Fibroblast of peridontal ligament (primary cell): ENCODE measurements around the gene ZIC2.
"Not testable (repeated sequence)": the region's sequence is repeated elsewhere in the genome, so short reads cannot be mapped to it uniquely, and the experiment has no call there.

Experiments used
- DNase-seq: peaks from one replicate; pipeline ENCODE4 v3.0.0-alpha.2; 2010; ENCODE audit errors: extremely low read depth

ZIC2 gene

DNA sequence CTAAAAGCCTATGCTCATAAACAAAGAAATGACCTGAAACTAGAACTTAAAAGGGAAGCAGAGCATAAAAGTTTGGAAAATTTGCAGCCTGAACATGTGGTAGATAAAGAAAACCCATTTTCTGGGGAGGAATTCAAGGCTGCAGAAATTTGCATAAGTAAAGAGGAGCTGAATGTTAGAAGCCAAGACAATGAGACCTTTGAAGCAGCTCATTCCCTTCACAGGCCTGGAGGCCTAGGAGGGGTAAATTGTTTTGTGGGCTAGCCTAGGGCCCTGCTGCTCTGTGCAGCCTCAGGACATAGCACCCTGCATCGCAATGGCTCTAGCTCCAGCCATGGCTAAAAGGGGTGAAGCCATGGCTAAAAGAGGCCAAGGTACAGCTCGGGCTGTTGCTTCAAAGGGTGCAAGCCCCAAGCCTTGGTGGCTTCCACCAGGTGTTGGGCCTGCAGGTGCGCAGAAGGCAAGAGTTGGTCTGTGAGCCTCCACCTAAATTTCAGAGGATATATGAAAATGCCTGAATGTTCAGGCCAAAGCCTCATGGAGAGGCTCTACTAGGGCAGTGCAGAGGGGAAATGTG is 38.3 kb downstream of the ZIC2 start:
- no peak for DNase-seq

DNA sequence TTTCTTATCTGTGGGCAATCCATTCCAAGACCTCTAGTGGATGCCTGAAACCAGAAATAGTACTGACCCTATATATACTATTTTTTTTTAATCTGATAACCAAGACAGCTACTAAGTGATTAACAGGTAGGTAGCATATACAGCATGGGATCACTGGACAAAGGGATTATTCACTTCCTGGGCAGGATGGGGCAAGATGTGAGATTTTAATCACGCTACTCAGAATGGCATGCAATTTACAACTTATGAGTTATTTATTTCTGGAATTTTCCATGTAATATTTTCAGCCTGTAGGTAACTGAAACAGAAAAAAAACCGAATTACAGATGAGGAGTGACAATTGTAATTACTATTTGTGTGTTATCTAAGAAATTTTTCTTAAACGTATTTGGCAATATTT is 41.2 kb downstream of the ZIC2 start:
- no peak for DNase-seq

DNA sequence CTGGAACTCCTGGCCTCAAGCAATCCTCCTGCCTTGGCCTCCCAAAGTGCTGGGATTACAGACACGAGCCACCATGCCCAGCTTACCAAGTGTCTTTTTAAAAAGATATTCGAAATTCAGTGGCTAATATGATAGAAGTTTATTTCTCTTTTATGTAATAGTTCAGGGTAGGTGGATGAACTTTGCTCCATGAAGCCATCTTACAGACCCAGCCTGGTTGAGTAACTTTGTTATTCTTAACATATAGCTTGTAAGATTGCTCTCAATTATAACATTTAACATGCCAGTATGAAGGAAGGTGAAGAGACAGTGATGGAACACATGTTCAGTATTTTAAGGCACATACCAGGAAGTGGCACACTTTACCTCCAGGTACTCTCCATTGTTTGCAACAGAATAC is 42.4 kb downstream of the ZIC2 start:
- no peak for DNase-seq

DNA sequence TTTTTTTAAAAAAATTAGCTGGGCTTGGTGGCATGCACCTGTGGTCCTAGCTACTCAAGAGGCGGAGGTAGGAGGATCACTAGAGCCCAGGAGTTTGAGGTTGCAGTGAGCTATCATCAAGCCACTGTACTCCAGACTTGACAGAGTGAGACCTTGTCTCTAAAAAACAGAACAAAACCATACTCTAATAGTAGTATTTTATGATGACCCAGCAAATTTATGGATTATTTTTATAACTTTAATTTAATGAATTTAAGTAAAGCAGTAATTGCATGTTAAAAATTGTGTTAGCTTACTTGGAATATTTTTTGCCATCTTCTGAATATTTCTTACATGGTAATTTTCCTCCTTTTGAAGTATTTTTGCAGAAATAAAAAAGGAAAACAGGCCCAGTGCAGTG is 48.3 kb downstream of the ZIC2 start:
- DNase-seq: no peak

DNA sequence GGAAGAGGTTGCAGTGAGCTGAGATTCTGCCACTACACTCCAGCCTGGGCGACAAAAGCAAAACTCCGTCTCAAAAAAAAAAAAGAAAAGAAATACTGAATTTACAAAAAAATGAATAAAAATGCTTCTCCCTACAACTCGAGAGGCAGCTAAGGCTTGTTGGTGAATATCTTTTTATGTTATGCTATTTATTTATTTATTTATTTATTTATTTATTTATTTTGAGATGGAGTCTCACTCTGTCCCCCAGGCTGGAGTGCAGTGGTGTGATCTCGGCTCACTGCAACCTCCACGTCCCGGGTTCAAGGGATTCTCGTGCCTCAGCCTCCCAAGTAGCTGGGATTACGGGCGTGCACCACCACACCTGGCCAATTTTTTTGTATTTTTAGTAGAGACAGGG is 51.1 kb downstream of the ZIC2 start:
- DNase-seq: not testable (repeated sequence)

DNA sequence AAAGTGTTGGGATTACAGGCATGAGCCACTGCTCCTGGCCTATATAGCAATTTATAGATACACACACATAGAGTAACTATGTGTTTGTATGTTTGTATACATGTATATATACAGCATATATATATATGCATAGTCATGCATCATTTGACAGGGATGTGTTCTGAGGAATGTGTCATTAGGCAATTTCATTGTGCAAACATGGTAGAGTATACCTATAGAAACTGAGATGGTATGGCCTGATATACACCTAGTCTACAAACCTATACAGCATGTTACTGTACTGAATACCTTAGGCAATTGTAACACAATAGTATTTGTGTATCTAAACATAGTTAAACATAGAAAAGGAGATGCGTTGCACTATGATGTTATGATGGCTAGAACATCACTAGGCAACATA is 54.4 kb downstream of the ZIC2 start:
- no peak for DNase-seq
